Uterus (tissue), 4 donors: ENCODE results near the gene CREB5. TPM values are rescaled to one million over a fixed set of nuclear protein-coding genes. Genes with fewer than 3 reads are reported as not detected.

Experiments
- DNase-seq, 2 donors: peaks; one replicate each; pipeline ENCODE4 v3.0.0-alpha.2; 2019 to 2020
- H3K27ac ChIP-seq, 2 donors: fragments of 200-600 bp; sonication (generic); 1 replicate in 1 of 2; 2 replicates in 1 of 2; pipeline ENCODE4 v1.5.1; 2016 to 2018
- H3K27me3 ChIP-seq, 2 donors: fragments of 200-600 bp; sonication (generic); one replicate each; pipeline ENCODE4 v1.5.1; 2018 to 2019; ENCODE audit warnings: control low read depth in 1 of 2
- H3K36me3 ChIP-seq, 2 donors: fragments of 200-600 bp; sonication (generic); one replicate each; pipeline ENCODE4 v1.5.1; 2019; ENCODE audit warnings: control low read depth in 1 of 2
- H3K4me1 ChIP-seq, 2 donors: fragments of 200-600 bp; sonication (generic); one replicate each; pipeline ENCODE4 v1.5.1; 2018 to 2019; ENCODE audit warnings: control low read depth in 1 of 2
- H3K4me3 ChIP-seq, 2 donors: fragments of 200-600 bp; sonication (generic); 1 replicate in 1 of 2; 2 replicates in 1 of 2; pipeline ENCODE4 v1.5.1; 2018 to 2019; ENCODE audit warnings: mild to moderate bottlenecking in 1 of 2
- H3K9me3 ChIP-seq, 2 donors: fragments of 200-600 bp; sonication (generic); one replicate each; pipeline ENCODE4 v1.5.1; 2019; ENCODE audit warnings: control low read depth in 1 of 2
- POLR2A ChIP-seq, 2 donors: fragments of 450-650 bp; IDR thresholded peaks; one replicate each; pipeline ENCODE4 v1.6.1; 2016; ENCODE audit warnings: antibody characterized with exemption in 2 of 2, mild to moderate bottlenecking in 1 of 2, moderate library complexity in 1 of 2
- intact Hi-C: fragments of 100-400 bp; cut with DNase I; formaldehyde crosslinking; loops from one replicate; pipeline ENCODE4 v1.15.1; 2023; ENCODE audit warnings: low total_unique reads
- total RNA-seq, 4 donors: library from RNA; depleted of rRNA in 3 of 4; stranded (reverse); fragments of >200 nt in 3 of 4; gene quantifications; one replicate each; pipeline versions ENCODE4 v1.1.0 to v1.2.4, GENCODE V29; 2014 to 2023
- TF ChIP-seq, protein P1 (sequence below), 4 experiments: fragments of 200-600 bp in 2 of 4; fragments of 450-650 bp in 2 of 4; sonication (generic) in 2 of 4; IDR thresholded peaks; one replicate each; pipeline ENCODE4 v1.5.1; 2016 to 2019; ENCODE audit warnings: antibody characterized with exemption in 4 of 4, mild to moderate bottlenecking in 2 of 4, moderate library complexity in 1 of 4
- donor health status: DM: yes; HTN: yes; CAD: no.

The CREB5 gene
- total RNA-seq, 4 donors from 2014 or later = 7.1 to 40.2 (median 23.9) TPM

GRCh38 chr7:28807396-28807994 is 395.2 kb downstream of the CREB5 start:
- H3K4me3 ChIP-seq = no peak overlapping the region
- no peaks in the 10 kb centered on the region for H3K27me3 ChIP-seq
- intact Hi-C loops = no loop called here
- no peaks in the 10 kb centered on the region for H3K4me1 ChIP-seq
- H3K9me3 ChIP-seq = no peaks in the 10 kb centered on the region
- no peak overlapping the region for H3K27ac ChIP-seq
- H3K36me3 ChIP-seq = no peaks in the 10 kb centered on the region
- TF ChIP-seq, protein P1, sequence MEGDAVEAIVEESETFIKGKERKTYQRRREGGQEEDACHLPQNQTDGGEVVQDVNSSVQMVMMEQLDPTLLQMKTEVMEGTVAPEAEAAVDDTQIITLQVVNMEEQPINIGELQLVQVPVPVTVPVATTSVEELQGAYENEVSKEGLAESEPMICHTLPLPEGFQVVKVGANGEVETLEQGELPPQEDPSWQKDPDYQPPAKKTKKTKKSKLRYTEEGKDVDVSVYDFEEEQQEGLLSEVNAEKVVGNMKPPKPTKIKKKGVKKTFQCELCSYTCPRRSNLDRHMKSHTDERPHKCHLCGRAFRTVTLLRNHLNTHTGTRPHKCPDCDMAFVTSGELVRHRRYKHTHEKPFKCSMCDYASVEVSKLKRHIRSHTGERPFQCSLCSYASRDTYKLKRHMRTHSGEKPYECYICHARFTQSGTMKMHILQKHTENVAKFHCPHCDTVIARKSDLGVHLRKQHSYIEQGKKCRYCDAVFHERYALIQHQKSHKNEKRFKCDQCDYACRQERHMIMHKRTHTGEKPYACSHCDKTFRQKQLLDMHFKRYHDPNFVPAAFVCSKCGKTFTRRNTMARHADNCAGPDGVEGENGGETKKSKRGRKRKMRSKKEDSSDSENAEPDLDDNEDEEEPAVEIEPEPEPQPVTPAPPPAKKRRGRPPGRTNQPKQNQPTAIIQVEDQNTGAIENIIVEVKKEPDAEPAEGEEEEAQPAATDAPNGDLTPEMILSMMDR (IDR thresholded peaks at IDR 0.05) = no peak
- DNase-seq = no peak

DNA sequence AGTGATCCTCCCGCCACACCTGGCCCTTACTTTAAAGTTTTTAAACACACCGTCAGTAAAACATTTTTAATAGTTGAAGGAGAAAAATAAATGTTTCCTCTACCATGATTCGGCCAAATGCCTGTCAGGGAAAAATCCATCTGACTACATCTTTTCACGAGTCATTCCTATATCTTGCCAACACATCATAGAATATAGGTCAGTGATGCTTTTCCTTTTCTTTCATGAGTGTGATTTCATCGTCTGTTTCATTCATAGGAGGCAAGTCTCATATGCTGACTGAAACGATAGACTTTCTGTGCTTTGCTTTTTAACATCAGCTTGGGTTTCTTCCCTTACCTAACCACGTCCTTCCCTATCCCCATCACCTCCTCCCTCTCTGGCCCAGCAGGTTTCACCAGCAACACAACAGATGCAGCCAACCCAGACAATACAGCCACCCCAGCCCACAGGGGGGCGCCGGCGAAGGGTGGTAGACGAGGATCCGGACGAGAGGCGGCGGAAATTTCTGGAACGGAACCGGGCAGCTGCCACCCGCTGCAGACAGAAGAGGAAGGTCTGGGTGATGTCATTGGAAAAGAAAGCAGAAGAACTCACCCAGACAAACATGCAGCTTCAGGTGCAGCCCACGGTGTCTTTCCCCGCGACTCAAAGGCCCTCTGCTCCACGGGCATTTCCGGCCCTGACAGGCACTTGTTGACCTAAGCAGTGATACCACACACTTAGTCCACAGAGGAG is 396.6 kb downstream of the CREB5 start:
- Histone ChIP-seq H3K36me3 (no peaks in the 10 kb centered on the region), H3K4me1 (no peaks in the 10 kb centered on the region), H3K9me3 (no peaks in the 10 kb centered on the region), H3K27ac (no peak overlapping the region), H3K27me3 (no peaks in the 10 kb centered on the region), H3K4me3 (no peak overlapping the region)
- intact Hi-C loops = no loop called here
- no peak for DNase-seq
- TF ChIP-seq, protein P1 (IDR thresholded peaks at IDR 0.05) = no peak
- TF ChIP-seq POLR2A (IDR thresholded peaks at IDR 0.05) = no peak

DNA sequence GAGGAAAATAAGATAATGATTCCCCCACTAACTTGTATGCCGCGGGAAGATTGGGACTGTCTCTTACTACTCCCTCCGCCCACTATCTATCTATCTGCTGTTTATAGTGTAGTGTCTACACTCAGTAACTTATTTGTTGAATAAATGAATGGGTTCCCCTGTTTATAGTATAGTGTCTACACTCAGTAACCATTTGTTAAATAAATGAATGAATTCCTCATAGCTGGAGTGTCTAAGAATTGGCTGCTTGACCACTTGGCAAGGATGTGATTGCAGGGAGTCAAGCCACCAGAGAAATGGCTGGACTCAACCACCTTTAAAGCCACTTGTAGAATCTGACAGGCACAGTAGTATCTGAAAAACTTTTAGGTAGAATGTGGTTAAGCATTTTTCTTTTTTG is 398.7 kb downstream of the CREB5 start:
- intact Hi-C loops = no loop called here
- Histone ChIP-seq H3K9me3 (no peaks in the 10 kb centered on the region), H3K27ac (no peak overlapping the region), H3K27me3 (no peaks in the 10 kb centered on the region), H3K4me3 (no peak overlapping the region), H3K36me3 (no peaks in the 10 kb centered on the region), H3K4me1 (no peaks in the 10 kb centered on the region)
- DNase-seq = no peak
- no peak for TF ChIP-seq POLR2A (IDR thresholded peaks at IDR 0.05)
- TF ChIP-seq, protein P1 (IDR thresholded peaks at IDR 0.05) = no peak

DNA sequence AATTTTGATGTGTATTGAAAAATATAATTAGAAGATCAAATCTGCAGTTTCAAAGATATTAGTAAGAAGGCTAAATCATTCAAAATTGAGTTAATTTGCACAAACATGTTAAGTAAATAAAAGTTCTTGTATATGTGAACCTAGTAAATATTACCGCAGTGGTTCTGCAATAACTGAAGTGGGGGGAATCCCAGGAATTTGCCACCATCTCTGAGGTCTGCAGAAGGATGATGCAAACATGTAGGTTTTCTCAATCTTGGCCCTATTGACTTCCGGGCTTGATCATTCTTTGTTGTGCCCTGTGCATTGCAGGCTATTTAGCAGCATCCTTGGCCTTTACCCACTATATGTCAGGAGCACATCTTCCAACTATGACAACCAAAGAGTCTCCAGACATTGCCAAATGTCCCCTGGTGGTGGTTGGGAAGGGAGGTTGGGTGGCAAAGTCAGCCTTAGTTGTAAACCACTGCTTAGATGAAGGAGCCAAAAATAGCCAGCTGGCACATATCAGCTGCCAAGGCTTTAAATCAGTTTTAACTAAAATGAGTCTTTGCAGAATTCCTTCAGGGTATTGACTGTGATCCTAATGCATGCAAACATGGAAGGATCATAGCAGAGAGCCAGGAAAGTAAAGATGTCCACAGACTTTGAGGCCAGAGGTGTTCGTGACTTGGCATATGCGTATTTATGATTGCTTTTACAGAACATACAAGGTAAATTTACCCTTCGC is 399.5 kb downstream of the CREB5 start:
- Histone ChIP-seq H3K9me3 (no peaks in the 10 kb centered on the region), H3K27me3 (no peaks in the 10 kb centered on the region), H3K36me3 (no peaks in the 10 kb centered on the region), H3K4me3 (no peak overlapping the region), H3K4me1 (no peaks in the 10 kb centered on the region), H3K27ac (no peak overlapping the region)
- DNase-seq = no peak
- no peak for TF ChIP-seq POLR2A (IDR thresholded peaks at IDR 0.05)
- TF ChIP-seq, protein P1 (IDR thresholded peaks at IDR 0.05) = no peak
- intact Hi-C loops = no loop called here

DNA sequence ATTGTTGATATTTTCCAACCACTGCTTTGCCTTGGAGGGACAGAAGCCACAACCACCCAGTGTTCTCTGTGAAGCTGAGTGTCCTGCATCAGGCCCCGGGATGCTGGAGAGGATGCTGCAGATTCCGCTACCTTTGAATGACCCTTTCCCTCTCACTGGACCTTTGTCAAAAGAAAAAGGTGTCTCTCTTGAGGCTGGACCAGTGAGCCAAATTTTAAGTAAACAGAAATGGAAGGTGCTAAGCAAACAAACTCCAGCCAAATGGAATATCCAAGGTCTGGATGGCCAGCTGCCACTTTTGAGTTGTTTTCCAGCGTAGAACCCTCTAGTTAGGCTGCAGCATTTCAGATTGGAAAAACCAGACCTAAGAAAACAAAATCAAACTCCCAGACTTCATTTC is 400.3 kb downstream of the CREB5 start:
- Histone ChIP-seq H3K36me3 (no peaks in the 10 kb centered on the region), H3K27me3 (no peaks in the 10 kb centered on the region), H3K4me1 (no peaks in the 10 kb centered on the region), H3K9me3 (no peaks in the 10 kb centered on the region), H3K27ac (no peak overlapping the region), H3K4me3 (no peak overlapping the region)
- intact Hi-C loops = no loop called here
- no peak for DNase-seq
- TF ChIP-seq, protein P1 (IDR thresholded peaks at IDR 0.05) = no peak
- TF ChIP-seq POLR2A (IDR thresholded peaks at IDR 0.05) = no peak
